H9 (cell line): Measurements from ENCODE around the gene PTRHD1. TPM values are rescaled to one million over a fixed set of nuclear protein-coding genes. Genes with fewer than 3 reads are reported as not detected.

Experiments
- DNase-seq: peaks from one replicate; pipeline ENCODE4 v3.0.0-alpha.2; 2017
- H2AFZ ChIP-seq: one replicate; pipeline ENCODE4 v1.6.1; 2013; ENCODE audit warnings: mild to moderate bottlenecking, low read length, control low read depth, moderate library complexity
- H2AK5ac ChIP-seq: 2 replicates; pipeline ENCODE4 v1.6.1; 2013; ENCODE audit warnings: low read length, control low read depth, mixed read lengths; ENCODE audit not compliant: insufficient read length
- H2BK120ac ChIP-seq: one replicate; pipeline ENCODE4 v1.6.1; 2013; ENCODE audit warnings: low read depth, mild to moderate bottlenecking, low read length, control low read depth, inconsistent platforms; ENCODE audit not compliant: poor library complexity, severe bottlenecking
- H2BK12ac ChIP-seq: 2 replicates; pipeline ENCODE4 v1.6.1; 2013; ENCODE audit warnings: low read length, control low read depth, mixed read lengths, low read depth; ENCODE audit not compliant: insufficient read length
- H2BK15ac ChIP-seq: 2 replicates; pipeline ENCODE4 v1.6.1; 2013; ENCODE audit warnings: low read depth, low read length, control low read depth
- H2BK20ac ChIP-seq: one replicate; pipeline ENCODE4 v1.6.1; 2013; ENCODE audit warnings: low read depth, mild to moderate bottlenecking, low read length, control low read depth, inconsistent platforms; ENCODE audit not compliant: poor library complexity, severe bottlenecking
- H2BK5ac ChIP-seq: 2 replicates; pipeline ENCODE4 v1.6.1; 2013; ENCODE audit warnings: low read length, control low read depth, mixed read lengths; ENCODE audit not compliant: insufficient read length
- H3K14ac ChIP-seq: 2 replicates; pipeline ENCODE4 v1.6.1; 2013; ENCODE audit warnings: low read length, control low read depth; ENCODE audit not compliant: insufficient read depth
- H3K18ac ChIP-seq: 2 replicates; pipeline ENCODE4 v1.6.1; 2013; ENCODE audit warnings: low read depth, mild to moderate bottlenecking, mixed read lengths, low read length, control low read depth; ENCODE audit not compliant: insufficient read length
- H3K23ac ChIP-seq: 2 replicates; pipeline ENCODE4 v1.6.1; 2013; ENCODE audit warnings: low read length, control low read depth, mixed read lengths, low read depth; ENCODE audit not compliant: insufficient read length
- H3K23me2 ChIP-seq: 2 replicates; pipeline ENCODE4 v1.6.1; 2013; ENCODE audit warnings: low read depth, mild to moderate bottlenecking, mixed read lengths, low read length, control low read depth; ENCODE audit not compliant: insufficient read length, poor library complexity, severe bottlenecking
- H3K27ac ChIP-seq: 2 replicates; pipeline ENCODE4 v1.5.1; 2013; ENCODE audit warnings: low read length, control low read depth, mixed read lengths, low read depth; ENCODE audit not compliant: insufficient read length
- H3K27me3 ChIP-seq: 2 replicates; pipeline ENCODE4 v1.6.1; 2013; ENCODE audit warnings: low read length, control low read depth, inconsistent platforms; ENCODE audit not compliant: insufficient read depth
- H3K4ac ChIP-seq: 2 replicates; pipeline ENCODE4 v1.6.1; 2013; ENCODE audit warnings: low read depth, mild to moderate bottlenecking, control low read depth, inconsistent platforms, low read length, moderate library complexity
- H3K4me1 ChIP-seq: 2 replicates; pipeline ENCODE4 v1.6.1; 2013; ENCODE audit warnings: low read length, control low read depth, inconsistent platforms; ENCODE audit not compliant: insufficient read depth
- H3K4me2 ChIP-seq: 2 replicates; pipeline ENCODE4 v1.6.1; 2013; ENCODE audit warnings: low read length, control low read depth, mixed read lengths; ENCODE audit not compliant: insufficient read length, insufficient read depth
- H3K56ac ChIP-seq: 2 replicates; pipeline ENCODE4 v1.6.1; 2013; ENCODE audit warnings: low read depth, mild to moderate bottlenecking, mixed read lengths, low read length, control low read depth; ENCODE audit not compliant: insufficient read length
- H3K79me1 ChIP-seq: 2 replicates; pipeline ENCODE4 v1.6.1; 2013; ENCODE audit warnings: low read depth, mild to moderate bottlenecking, moderate library complexity, low read length, control low read depth, inconsistent platforms; ENCODE audit not compliant: insufficient read depth, poor library complexity, severe bottlenecking
- H3K79me2 ChIP-seq: 2 replicates; pipeline ENCODE4 v1.6.1; 2013; ENCODE audit warnings: low read length, control low read depth, inconsistent platforms; ENCODE audit not compliant: insufficient read depth
- H3K9ac ChIP-seq: 2 replicates; pipeline ENCODE4 v1.6.1; 2013; ENCODE audit warnings: low read length, control low read depth, mixed read lengths; ENCODE audit not compliant: insufficient read length; ENCODE audit errors: extremely low read depth
- H3K9me3 ChIP-seq: one replicate; pipeline ENCODE4 v1.6.1; 2013; ENCODE audit warnings: low read depth, low read length, inconsistent platforms; ENCODE audit not compliant: control insufficient read depth
- H3T11ph ChIP-seq: one replicate; pipeline ENCODE4 v1.6.1; 2013; ENCODE audit warnings: mild to moderate bottlenecking, low read length, control low read depth, inconsistent platforms
- H4K20me1 ChIP-seq: one replicate; pipeline ENCODE4 v1.6.1; 2013; ENCODE audit not compliant: control insufficient read depth, insufficient read length, insufficient read depth
- H4K5ac ChIP-seq: 2 replicates; pipeline ENCODE4 v1.6.1; 2013; ENCODE audit warnings: low read depth, mild to moderate bottlenecking, mixed read lengths, low read length, control low read depth; ENCODE audit not compliant: insufficient read length
- H4K8ac ChIP-seq: replicated peaks from 2 replicates; pipeline ENCODE4 v1.6.1; 2013; ENCODE audit warnings: low read length, control low read depth, mixed read lengths, low read depth; ENCODE audit not compliant: insufficient read length
- H4K91ac ChIP-seq: 2 replicates; pipeline ENCODE4 v1.6.1; 2013; ENCODE audit warnings: low read depth, mild to moderate bottlenecking, moderate library complexity, mixed read lengths, low read length, control low read depth; ENCODE audit not compliant: insufficient read length
- H3K27ac Mint-ChIP-seq, 3 experiments: 2 replicates in 2 of 3; 3 replicates in 1 of 3; pipeline ENCODE4 v1.8.0; 2020 to 2021; ENCODE audit warnings: mixed read lengths in 3 of 3, mild to moderate bottlenecking in 1 of 3, moderate library complexity in 1 of 3
- H3K27me3 Mint-ChIP-seq: 2 replicates; pipeline ENCODE4 v1.8.0; 2021; ENCODE audit warnings: low read depth, mild to moderate bottlenecking, moderate library complexity, mixed read lengths
- H3K36me3 Mint-ChIP-seq, 3 experiments: 2 replicates in 2 of 3; 3 replicates in 1 of 3; pipeline ENCODE4 v1.8.0; 2020 to 2021; ENCODE audit warnings: low read depth in 3 of 3, mixed read lengths in 3 of 3; ENCODE audit not compliant: insufficient read depth in 1 of 3
- H3K4me1 Mint-ChIP-seq, 2 experiments: 2 replicates each; pipeline ENCODE4 v1.8.0; 2020; ENCODE audit warnings: mixed read lengths in 2 of 2
- H3K4me3 Mint-ChIP-seq, 2 experiments: 2 replicates in 1 of 2; 3 replicates in 1 of 2; pipeline ENCODE4 v1.8.0; 2020 to 2021; ENCODE audit warnings: mild to moderate bottlenecking in 2 of 2, mixed read lengths in 2 of 2, moderate library complexity in 1 of 2
- H3K9me3 Mint-ChIP-seq, 2 experiments: 2 replicates in 1 of 2; 3 replicates in 1 of 2; pipeline ENCODE4 v1.8.0; 2020; ENCODE audit warnings: mild to moderate bottlenecking in 2 of 2, mixed read lengths in 2 of 2, moderate library complexity in 1 of 2
- CTCF ChIP-seq: fragments of 200-600 bp; sonication (generic); conservative IDR thresholded peaks from 3 replicates; pipeline ENCODE4 v1.8.0; 2021; ENCODE audit warnings: antibody characterized with exemption, mild to moderate bottlenecking
- WGBS: extraction: QIAGEN DNeasy Blood & Tissue Kit; methylation state at CpG from one replicate; pipeline ENCODE4 v1.1.7; 2013; ENCODE audit warnings: missing lambda C conversion rate, low lambda C conversion rate, mixed read lengths; ENCODE audit not compliant: insufficient read length; ENCODE audit errors: extremely low coverage; 5-methylcytosine and 5-hydroxymethylcytosine counted together
- total RNA-seq: library from RNA; stranded (reverse); gene quantifications from 2 replicates; pipeline ENCODE4 v1.2.1, GENCODE V29; 2021

PTRHD1 gene
- total RNA-seq, 1 experiment from 2014 or later = 43.7 TPM

- Histone ChIP-seq H2BK120ac (no peak overlapping the region), H2BK12ac (no peak overlapping the region), H3K4ac (no peak overlapping the region), H3K14ac (no peak overlapping the region), H3K4me2 (no peak overlapping the region), H2BK20ac (no peak overlapping the region), H3K23ac (no peak overlapping the region), H2AK5ac (no peak overlapping the region), H4K5ac (no peak overlapping the region), H3K23me2 (no peaks in the 10 kb centered on the region), H3K18ac (no peak overlapping the region), H4K20me1 (no peaks in the 10 kb centered on the region), H2BK5ac (no peak overlapping the region), H3K9ac (no peak overlapping the region), H3K9me3 (no peaks in the 10 kb centered on the region), H3K4me1 (no peaks in the 10 kb centered on the region), H4K91ac (no peak overlapping the region), H3K56ac (no peak overlapping the region), H2AFZ (no peak overlapping the region), H3T11ph (no peak overlapping the region), H3K27ac (no peak overlapping the region), H4K8ac (no peak overlapping the region), H3K27me3 (no peaks in the 10 kb centered on the region), H2BK15ac (no peak overlapping the region), H3K79me1 (no peaks in the 10 kb centered on the region), H3K79me2 (no peaks in the 10 kb centered on the region)
- DNase-seq = peak; percentile 52
- no peaks in the 10 kb centered on the region for H3K27me3 Mint-ChIP-seq
- no peaks in the 10 kb centered on the region for H3K9me3 Mint-ChIP-seq
- H3K27ac Mint-ChIP-seq = peak overlapping the region in 2 of 3 experiments; percentile 3 to 50; a peak in 3 of 7 replicates
- no peaks in the 10 kb centered on the region for H3K36me3 Mint-ChIP-seq
- H3K4me3 Mint-ChIP-seq = no peak overlapping the region
- peak; percentile 48 for TF ChIP-seq CTCF
- no CpG with 5 or more reads among the region's 7 CpGs for WGBS
- H3K4me1 Mint-ChIP-seq = peaks cover 2 to 5% of the 10 kb centered on the region in 2 experiments; a peak in 3 of 4 replicates
These were observed 44.0 kb downstream of the PTRHD1 start for GRCh38 chr2:24749069-24749691.
